OCI-LY3 (cell line): ENCODE results near the gene RAB3GAP2.

Experiments
- EZH2phosphoT487 ChIP-seq: fragments of 200-600 bp; shearing (Covaris generic); IDR thresholded peaks from 2 replicates; pipeline ENCODE4 v1.6.1; 2018; ENCODE audit warnings: antibody characterized with exemption, mixed run types, low read depth
- TF ChIP-seq, protein P1 (sequence below): fragments of 200-600, 300-600 bp; sonication (generic); IDR thresholded peaks from 2 replicates; pipeline ENCODE4 v1.5.1; 2014; ENCODE audit warnings: antibody characterized with exemption, low read length, low read depth

DNA sequence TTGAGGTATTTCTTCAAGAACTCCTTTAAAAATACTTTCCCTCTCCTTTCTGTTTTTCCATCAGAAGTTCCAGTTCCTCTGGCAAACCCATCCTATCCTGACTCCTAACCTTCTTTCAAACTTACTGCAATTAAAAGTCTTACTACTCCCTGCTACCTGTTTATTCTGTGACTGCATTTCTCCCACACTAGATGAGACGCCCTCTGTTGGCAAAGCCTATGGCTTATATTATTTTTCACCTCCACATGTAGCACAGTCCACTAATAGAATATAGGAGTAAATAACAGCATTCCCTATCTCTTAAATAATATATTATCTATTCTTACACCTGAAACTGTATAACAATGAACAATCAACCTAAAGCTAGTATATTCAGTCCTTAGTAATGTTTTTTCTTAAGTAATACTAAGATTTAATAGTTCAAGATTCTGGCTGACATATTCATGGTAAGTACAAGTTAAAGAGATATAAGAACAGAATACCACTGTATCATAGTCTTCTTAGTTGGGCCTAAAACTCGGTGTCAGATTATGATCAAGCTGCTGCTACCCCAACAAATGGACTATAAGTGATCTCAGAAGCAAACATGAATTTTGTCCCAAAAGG, 54.8 kb downstream of the RAB3GAP2 start:
- TF ChIP-seq, protein P1, sequence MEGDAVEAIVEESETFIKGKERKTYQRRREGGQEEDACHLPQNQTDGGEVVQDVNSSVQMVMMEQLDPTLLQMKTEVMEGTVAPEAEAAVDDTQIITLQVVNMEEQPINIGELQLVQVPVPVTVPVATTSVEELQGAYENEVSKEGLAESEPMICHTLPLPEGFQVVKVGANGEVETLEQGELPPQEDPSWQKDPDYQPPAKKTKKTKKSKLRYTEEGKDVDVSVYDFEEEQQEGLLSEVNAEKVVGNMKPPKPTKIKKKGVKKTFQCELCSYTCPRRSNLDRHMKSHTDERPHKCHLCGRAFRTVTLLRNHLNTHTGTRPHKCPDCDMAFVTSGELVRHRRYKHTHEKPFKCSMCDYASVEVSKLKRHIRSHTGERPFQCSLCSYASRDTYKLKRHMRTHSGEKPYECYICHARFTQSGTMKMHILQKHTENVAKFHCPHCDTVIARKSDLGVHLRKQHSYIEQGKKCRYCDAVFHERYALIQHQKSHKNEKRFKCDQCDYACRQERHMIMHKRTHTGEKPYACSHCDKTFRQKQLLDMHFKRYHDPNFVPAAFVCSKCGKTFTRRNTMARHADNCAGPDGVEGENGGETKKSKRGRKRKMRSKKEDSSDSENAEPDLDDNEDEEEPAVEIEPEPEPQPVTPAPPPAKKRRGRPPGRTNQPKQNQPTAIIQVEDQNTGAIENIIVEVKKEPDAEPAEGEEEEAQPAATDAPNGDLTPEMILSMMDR, result peak; percentile 79
- TF ChIP-seq EZH2phosphoT487, result no peak
